ENCODE data around the gene FAM83E.

- TF ChIP-seq POLR2A (IDR thresholded peaks at IDR 0.05): no peak
- no peak for TF ChIP-seq CTCF (IDR thresholded peaks at IDR 0.05 in 4 of 5, conservative IDR thresholded peaks at IDR 0.05 in 1 of 5)
Observed at GRCh38 chr19:48627201-48627864, 12.5 kb upstream of the FAM83E start.
